HL-60 (cell line): ENCODE results near the gene EYS.

ENCODE experiments used
- CTCF ChIP-seq: IDR thresholded peaks from one replicate; pipeline ENCODE4 v1.5.1; 2011; ENCODE audit warnings: low read length, control low read depth, inconsistent platforms; ENCODE audit not compliant: insufficient read depth
- GABPA ChIP-seq: IDR thresholded peaks from 2 replicates; pipeline ENCODE4 v1.6.1; 2012; ENCODE audit warnings: low read depth
- POLR2AphosphoS5 ChIP-seq: IDR thresholded peaks from 2 replicates; pipeline ENCODE4 v1.6.1; 2012; ENCODE audit warnings: low read depth
- REST ChIP-seq: IDR thresholded peaks from 2 replicates; pipeline ENCODE4 v1.6.1; 2012; ENCODE audit warnings: low read depth; ENCODE audit not compliant: insufficient replicate concordance

GRCh38 chr6:64467656-64468055, 1239.4 kb downstream of the EYS start:
- no peak for TF ChIP-seq POLR2AphosphoS5
- TF ChIP-seq CTCF = no peak
- no peak for TF ChIP-seq REST
- no peak for TF ChIP-seq GABPA
